Neural progenitor cell (in vitro differentiated cells): ENCODE measurements around the gene WDR62.

Experiments used
- EZH2 ChIP-seq: fragments of 200-600 bp; sonication (generic); IDR thresholded peaks from 2 replicates; pipeline ENCODE4 v1.6.1; 2017; ENCODE audit warnings: antibody characterized with exemption, mild to moderate bottlenecking, moderate library complexity
- EZH2phosphoT487 ChIP-seq: fragments of 200-600 bp; sonication (generic); IDR thresholded peaks from 2 replicates; pipeline ENCODE4 v1.6.1; 2017; ENCODE audit warnings: antibody characterized with exemption
- TF ChIP-seq, protein P1 (sequence below): fragments of 200-600 bp; sonication (generic); IDR thresholded peaks from 2 replicates; pipeline ENCODE4 v1.5.1; 2017; ENCODE audit warnings: antibody characterized with exemption, mild to moderate bottlenecking

- TF ChIP-seq EZH2, result no peak
- TF ChIP-seq, protein P1, sequence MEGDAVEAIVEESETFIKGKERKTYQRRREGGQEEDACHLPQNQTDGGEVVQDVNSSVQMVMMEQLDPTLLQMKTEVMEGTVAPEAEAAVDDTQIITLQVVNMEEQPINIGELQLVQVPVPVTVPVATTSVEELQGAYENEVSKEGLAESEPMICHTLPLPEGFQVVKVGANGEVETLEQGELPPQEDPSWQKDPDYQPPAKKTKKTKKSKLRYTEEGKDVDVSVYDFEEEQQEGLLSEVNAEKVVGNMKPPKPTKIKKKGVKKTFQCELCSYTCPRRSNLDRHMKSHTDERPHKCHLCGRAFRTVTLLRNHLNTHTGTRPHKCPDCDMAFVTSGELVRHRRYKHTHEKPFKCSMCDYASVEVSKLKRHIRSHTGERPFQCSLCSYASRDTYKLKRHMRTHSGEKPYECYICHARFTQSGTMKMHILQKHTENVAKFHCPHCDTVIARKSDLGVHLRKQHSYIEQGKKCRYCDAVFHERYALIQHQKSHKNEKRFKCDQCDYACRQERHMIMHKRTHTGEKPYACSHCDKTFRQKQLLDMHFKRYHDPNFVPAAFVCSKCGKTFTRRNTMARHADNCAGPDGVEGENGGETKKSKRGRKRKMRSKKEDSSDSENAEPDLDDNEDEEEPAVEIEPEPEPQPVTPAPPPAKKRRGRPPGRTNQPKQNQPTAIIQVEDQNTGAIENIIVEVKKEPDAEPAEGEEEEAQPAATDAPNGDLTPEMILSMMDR, result no peak
- no peak for TF ChIP-seq EZH2phosphoT487
Measured at GRCh38 chr19:36023432-36023831, 31.3 kb upstream of the WDR62 start.
